AG04450 (cell line): ENCODE results near the gene NDUFA3. TPM values are rescaled to one million over a fixed set of nuclear protein-coding genes. Genes with fewer than 3 reads are reported as not detected.

Source experiments
- CTCF ChIA-PET: fragments of 300-600, 350-600 bp; formaldehyde crosslinking; extraction: SDS; loops from one replicate; lab custom pipeline; 2022; ENCODE audit warnings: antibody characterized with exemption, inconsistent platforms; lab: Charles Lee
- POLR2A ChIA-PET: fragments of 350-600 bp; formaldehyde crosslinking; extraction: SDS; loops from one replicate; lab custom pipeline; 2021; ENCODE audit warnings: antibody characterized with exemption, inconsistent platforms; lab: Yijun Ruan, JAX
- DNase-seq: peaks from one replicate; pipeline ENCODE4 v3.0.0-alpha.2; 2011; ENCODE audit warnings: low read depth, low spot score
- H3K27ac ChIP-seq: one replicate; pipeline ENCODE4 v1.5.1; 2012; ENCODE audit warnings: low read depth, low read length, control low read depth
- H3K27me3 ChIP-seq: one replicate; pipeline ENCODE4 v1.6.0; 2012; ENCODE audit warnings: low read length; ENCODE audit not compliant: control insufficient read depth, insufficient read depth
- H3K4me3 ChIP-seq: 2 replicates; pipeline ENCODE4 v1.5.1; 2011; ENCODE audit warnings: mild to moderate bottlenecking, low read depth, low read length, control low read depth
- H3K9me3 ChIP-seq: 2 replicates; pipeline ENCODE4 v1.5.1; 2012; ENCODE audit warnings: low read length; ENCODE audit not compliant: control insufficient read depth, insufficient read depth
- CTCF ChIP-seq: IDR thresholded peaks from 2 replicates; pipeline ENCODE4 v1.5.1; 2011; ENCODE audit warnings: low read depth, low read length, control low read depth, inconsistent platforms
- polyA plus RNA-seq: library from polyadenylated mRNA; depleted of rRNA; stranded (reverse); fragments of >200 nt; gene quantifications from 2 replicates; pipeline ENCODE4 v1.2.3, GENCODE V29; 2011

NDUFA3 gene
- polyA plus RNA-seq, 1 experiment: 35.4 TPM

- no peak overlapping the region for H3K27ac ChIP-seq
- ChIA-PET CTCF (no interaction called here), POLR2A (no interaction called here)
- no peak for DNase-seq
- no peaks in the 10 kb centered on the region for H3K27me3 ChIP-seq
- no peak overlapping the region for H3K4me3 ChIP-seq
- no peak for TF ChIP-seq CTCF
- no peaks in the 10 kb centered on the region for H3K9me3 ChIP-seq
Measured at GRCh38 chr19:54149021-54149812, 46.6 kb downstream of the NDUFA3 start.

GRCh38 chr19:54151362-54152035, 48.8 kb downstream of the NDUFA3 start:
- H3K4me3 ChIP-seq: no peak overlapping the region
- DNase-seq: no peak
- no peak for TF ChIP-seq CTCF
- ChIA-PET CTCF (no interaction called here), POLR2A (interaction anchor here (0.9 kb wide), 1 partner anchor 14 kb away, joined by 3 read pairs; the partner anchor contains the start of gene CNOT3)
- no peak overlapping the region for H3K27ac ChIP-seq
- H3K27me3 ChIP-seq: no peaks in the 10 kb centered on the region
- no peaks in the 10 kb centered on the region for H3K9me3 ChIP-seq

- no peak for TF ChIP-seq CTCF
- Histone ChIP-seq H3K27ac (no peak overlapping the region), H3K27me3 (no peaks in the 10 kb centered on the region), H3K4me3 (no peak overlapping the region), H3K9me3 (no peaks in the 10 kb centered on the region)
- ChIA-PET CTCF (no interaction called here), POLR2A (no interaction called here)
- no peak for DNase-seq
Measured at GRCh38 chr19:54152267-54152666, 49.6 kb downstream of the NDUFA3 start.

DNA sequence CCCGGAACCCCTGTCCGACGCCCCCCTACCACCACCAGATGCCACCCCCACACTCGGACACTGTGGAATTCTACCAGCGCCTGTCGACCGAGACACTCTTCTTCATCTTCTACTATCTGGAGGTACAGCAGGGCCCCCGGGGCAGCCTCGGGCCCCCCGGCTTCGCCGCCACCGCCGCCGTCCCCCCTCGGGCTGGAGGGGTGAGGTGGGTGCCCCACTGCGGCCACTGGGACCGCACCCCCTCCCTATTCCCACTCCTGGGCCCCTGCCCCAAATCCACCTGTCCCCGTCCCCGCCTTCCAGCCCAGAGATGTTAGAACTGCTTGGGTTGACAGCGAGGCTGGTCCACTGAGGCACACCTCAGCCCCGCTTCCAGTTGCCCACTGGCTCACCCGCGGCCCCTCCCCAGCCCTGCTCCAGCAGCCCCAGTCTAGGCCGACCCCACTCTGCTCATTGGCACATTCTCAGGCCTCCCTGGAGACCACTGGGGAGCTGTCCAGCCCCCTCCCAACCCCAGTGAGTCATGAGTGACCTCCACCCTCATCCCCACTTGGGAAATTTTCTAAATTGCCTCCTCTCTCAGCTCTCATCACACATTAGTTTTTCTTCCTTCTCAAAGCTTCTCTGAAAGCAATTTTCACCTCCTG, 50.3 kb downstream of the NDUFA3 start:
- Histone ChIP-seq H3K9me3 (no peaks in the 10 kb centered on the region), H3K27ac (no peak overlapping the region), H3K4me3 (no peak overlapping the region), H3K27me3 (no peaks in the 10 kb centered on the region)
- CTCF ChIA-PET: no interaction called here
- POLR2A ChIA-PET: interaction anchor here (1.2 kb wide), 1 partner anchor 16 kb away, joined by 3 read pairs; no protein-coding TSS in a partner anchor
- no peak for DNase-seq
- no peak for TF ChIP-seq CTCF
